OCI-LY7 (cell line): ENCODE results near the gene PITX2. TPM values are rescaled to one million over a fixed set of nuclear protein-coding genes. Genes with fewer than 3 reads are reported as not detected.

Source experiments
- BruUV-seq: library from RNA; stranded (reverse); fragments of 400-500 nt; replicated peaks from 2 replicates; lab custom pipeline; 2021; lab: Mats Ljungman, UMichigan
- CTCF ChIA-PET: fragments of 300-600 bp; sonication (Branson Sonifier 250); formaldehyde crosslinking; loops from one replicate; lab custom pipeline; 2022; ENCODE audit warnings: antibody characterized with exemption; ENCODE audit not compliant: unreplicated experiment; lab: Charles Lee
- POLR2A ChIA-PET: fragments of 300-600 bp; sonication (Branson Sonifier 250); formaldehyde crosslinking; loops from one replicate; lab custom pipeline; 2022; ENCODE audit warnings: antibody characterized with exemption; lab: Charles Lee
- DNase-seq: peaks from one replicate; pipeline ENCODE4 v3.0.0-alpha.2; 2015; ENCODE audit warnings: low spot score
- H2AFZ ChIP-seq: fragments of 200-600 bp; sonication (generic), shearing (Covaris generic); 2 replicates; pipeline ENCODE4 v1.6.1; 2014; ENCODE audit warnings: mild to moderate bottlenecking, antibody characterized with exemption, low read length, moderate library complexity
- H3K27ac ChIP-seq: fragments of 200-600 bp; sonication (generic); 2 replicates; pipeline ENCODE4 v1.5.1; 2014; ENCODE audit warnings: mixed run types, low read depth, mild to moderate bottlenecking, moderate library complexity, low read length, inconsistent platforms; ENCODE audit not compliant: poor library complexity, severe bottlenecking
- H3K36me3 ChIP-seq: fragments of 200-600 bp; sonication (generic); 2 replicates; pipeline ENCODE4 v1.6.1; 2014; ENCODE audit warnings: mild to moderate bottlenecking, antibody characterized with exemption, low read length, moderate library complexity, mixed read lengths; ENCODE audit not compliant: insufficient read depth
- H3K4me1 ChIP-seq: fragments of 200-600 bp; sonication (generic); 2 replicates; pipeline ENCODE4 v1.5.1; 2014; ENCODE audit warnings: mild to moderate bottlenecking, low read length; ENCODE audit not compliant: insufficient read depth, poor library complexity, severe bottlenecking
- H3K4me2 ChIP-seq: fragments of 200-600 bp; sonication (generic); 2 replicates; pipeline ENCODE4 v1.6.1; 2014; ENCODE audit warnings: mild to moderate bottlenecking, low read length
- H3K4me3 ChIP-seq: fragments of 200-600 bp; sonication (generic); 2 replicates; pipeline ENCODE4 v1.5.1; 2014; ENCODE audit warnings: mild to moderate bottlenecking, low read depth, low read length; ENCODE audit not compliant: poor library complexity, severe bottlenecking
- H3K79me2 ChIP-seq: fragments of 200-600 bp; sonication (generic); 2 replicates; pipeline ENCODE4 v1.6.1; 2016; ENCODE audit warnings: low read depth, mild to moderate bottlenecking, low read length, moderate library complexity, mixed read lengths; ENCODE audit not compliant: insufficient read depth
- H3K9me2 ChIP-seq: fragments of 200-600 bp; sonication (generic); 2 replicates; pipeline ENCODE4 v1.6.1; 2016; ENCODE audit warnings: mild to moderate bottlenecking, low read length, mixed read lengths; ENCODE audit not compliant: insufficient read depth
- H3K9me3 ChIP-seq: fragments of 200-600 bp; sonication (generic); 2 replicates; pipeline ENCODE4 v1.6.1; 2014; ENCODE audit warnings: mild to moderate bottlenecking, mixed run types, low read length, mixed read lengths
- H4K20me1 ChIP-seq: fragments of 200-600 bp; sonication (generic); 2 replicates; pipeline ENCODE4 v1.6.1; 2014; ENCODE audit warnings: mild to moderate bottlenecking, antibody characterized with exemption, low read length, moderate library complexity, mixed read lengths; ENCODE audit not compliant: insufficient read depth
- CTCF ChIP-seq: fragments of 200-600 bp; sonication (generic); conservative IDR thresholded peaks from 2 replicates; pipeline ENCODE4 v1.5.1; 2014; ENCODE audit warnings: mild to moderate bottlenecking, antibody characterized with exemption, low read length, moderate library complexity, mixed read lengths
- EZH2phosphoT487 ChIP-seq: fragments of 200-600 bp; sonication (generic); IDR thresholded peaks from 2 replicates; pipeline ENCODE4 v1.6.1; 2018; ENCODE audit warnings: low read depth, borderline replicate concordance, mild to moderate bottlenecking, mixed run types, antibody characterized with exemption, low read length, moderate library complexity, mixed read lengths
- intact Hi-C: fragments of 100-400 bp; cut with micrococcal nuclease; formaldehyde crosslinking; loops from one replicate; pipeline ENCODE4 v1.10.0; 2022; ENCODE audit not compliant: unreplicated experiment
- total RNA-seq, 2 experiments: library from RNA; depleted of rRNA in 1 of 2; stranded (reverse); fragments of >200 nt in 1 of 2; shearing (Covaris generic) in 1 of 2; gene quantifications; 2 replicates each; pipeline ENCODE4 v1.2.3, GENCODE V29; 2014 to 2022

The PITX2 gene
- total RNA-seq, 2 experiments from 2014 or later = 4.4 to 6.5 TPM

GRCh38 chr4:110617646-110618580, 5.0 kb downstream of the PITX2 start:
- no TSS peak for BruUV-seq

GRCh38 chr4:110617075-110617640, 5.7 kb downstream of the PITX2 start:
- H4K20me1 ChIP-seq = no peaks in the 10 kb centered on the region
- ChIA-PET POLR2A (interaction anchor here (0.6 to 1.3 kb wide), 2 partner anchors 10 to 682 kb away, joined by 3 to 5 read pairs; no protein-coding TSS in a partner anchor), CTCF (no interaction called here)
- no peak overlapping the region for H2AFZ ChIP-seq
- DNase-seq = no peak
- no peaks in the 10 kb centered on the region for H3K9me2 ChIP-seq
- no peaks in the 10 kb centered on the region for H3K79me2 ChIP-seq
- no peak overlapping the region for H3K27ac ChIP-seq
- H3K4me2 ChIP-seq = no peak overlapping the region
- intact Hi-C loops = no loop called here
- H3K36me3 ChIP-seq = no peaks in the 10 kb centered on the region
- no peaks in the 10 kb centered on the region for H3K4me1 ChIP-seq
- H3K4me3 ChIP-seq = no peak overlapping the region
- TF ChIP-seq EZH2phosphoT487 = no peak
- TF ChIP-seq CTCF = no peak
- BruUV-seq = no TSS peak
- no peaks in the 10 kb centered on the region for H3K9me3 ChIP-seq

More at GRCh38 chr4:110617646-110618580, 5.0 kb downstream of the PITX2 start:
- no peak for DNase-seq
- ChIA-PET POLR2A (interaction anchor here (0.6 to 1.3 kb wide), 2 partner anchors 9 to 681 kb away, joined by 3 to 5 read pairs; no protein-coding TSS in a partner anchor), CTCF (no interaction called here)
- Histone ChIP-seq H3K36me3 (no peaks in the 10 kb centered on the region), H3K79me2 (no peaks in the 10 kb centered on the region), H3K9me3 (no peaks in the 10 kb centered on the region), H3K27ac (no peak overlapping the region), H3K4me3 (no peak overlapping the region), H4K20me1 (no peaks in the 10 kb centered on the region), H3K4me1 (no peaks in the 10 kb centered on the region), H3K4me2 (no peak overlapping the region), H3K9me2 (no peaks in the 10 kb centered on the region), H2AFZ (no peak overlapping the region)
- TF ChIP-seq EZH2phosphoT487 (no peak), CTCF (no peak)
- intact Hi-C loops = no loop called here
